H1 (cell line): ENCODE data around the gene COLQ. TPM values are rescaled to one million over a fixed set of nuclear protein-coding genes. Genes with fewer than 3 reads are reported as not detected.

ENCODE experiments used
- CBX5 ChIP-seq: fragments of 300-800, 300-1000 bp; sonication (generic); IDR thresholded peaks from 2 replicates; pipeline ENCODE4 v1.7.1; 2016; ENCODE audit warnings: antibody characterized with exemption, low read length, low read depth
- EZH2 ChIP-seq: fragments of 200-600 bp; sonication (generic); IDR thresholded peaks from 2 replicates; pipeline ENCODE4 v1.7.1; 2012; ENCODE audit warnings: low read depth, mild to moderate bottlenecking, moderate library complexity, low read length, inconsistent platforms; ENCODE audit not compliant: severe bottlenecking
- HDAC6 ChIP-seq: IDR thresholded peaks from one replicate; pipeline ENCODE4 v1.7.1; 2012; ENCODE audit warnings: low read depth, mild to moderate bottlenecking, inconsistent platforms, low read length, moderate library complexity
- NRF1 ChIP-seq: IDR thresholded peaks from 2 replicates; pipeline ENCODE4 v1.6.1; 2011; ENCODE audit warnings: mild to moderate bottlenecking, low read depth, low read length, improper control_type of control experiment
- RXRA ChIP-seq: IDR thresholded peaks from 2 replicates; pipeline ENCODE4 v1.6.1; 2011; ENCODE audit warnings: low read depth, mild to moderate bottlenecking, low read length, moderate library complexity; ENCODE audit not compliant: insufficient read depth
- SAP30 ChIP-seq: fragments of 300-600 bp; sonication (generic); IDR thresholded peaks from 2 replicates; pipeline ENCODE4 v1.7.1; 2012; ENCODE audit warnings: low read length, moderate library complexity, mild to moderate bottlenecking, inconsistent platforms; ENCODE audit not compliant: insufficient read depth, insufficient replicate concordance
- TEAD4 ChIP-seq: IDR thresholded peaks from 2 replicates; pipeline ENCODE4 v1.6.1; 2012; ENCODE audit warnings: low read depth, low read length, inconsistent platforms, mixed read lengths
- polyA plus RNA-seq, 7 experiments: library from polyadenylated mRNA; depleted of rRNA in 3 of 7; stranded (reverse) in 5 of 7; unstranded in 2 of 7; fragments of >200 nt in 5 of 7; fragments of 200-250 nt in 2 of 7; gene quantifications; 1 replicate in 5 of 7; 2 replicates in 1 of 7; 4 replicates in 1 of 7; pipeline versions ENCODE4 v1.2.1 to v1.2.3, GENCODE V29; 2011 to 2013; ENCODE audit warnings: missing spikeins in 2 of 7, mixed read lengths in 2 of 7
- total RNA-seq: library from RNA; stranded (reverse); fragmentation: NEBNext Ultra II Directional; extraction: Animal tissue kit (Norgen Biotek cat#: 25700); gene quantifications from 2 replicates; pipeline ENCODE4 v1.2.1, GENCODE V29; 2021

The COLQ gene
- total and polyA plus RNA-seq, 2 of the 8 experiments (the other 6 are each of a cell fraction or from before 2014, with no cell fraction given), result 1.5 to 1.9 TPM

GRCh38 chr3:15500107-15500724 is 21.3 kb downstream of the COLQ start (continued):
- TF ChIP-seq RXRA (no peak), HDAC6 (no peak), TEAD4 (no peak), NRF1 (no peak), CBX5 (no peak), EZH2 (no peak), SAP30 (no peak)
